NB4 (cell line): ENCODE measurements around the gene ARL14.

ENCODE experiments used
- DNase-seq: peaks from one replicate; pipeline ENCODE4 v3.0.0; 2010; ENCODE audit warnings: low read depth
- H3K4me3 ChIP-seq: one replicate; pipeline ENCODE4 v1.5.1; 2011; ENCODE audit warnings: mild to moderate bottlenecking, low read depth, low read length, moderate library complexity
- CTCF ChIP-seq: IDR thresholded peaks from one replicate; pipeline ENCODE4 v1.5.1; 2012; ENCODE audit warnings: low read depth, low read length
- MAX ChIP-seq: IDR thresholded peaks from 2 replicates; pipeline ENCODE4 v1.6.1; 2011; ENCODE audit warnings: low read depth, low read length
- MYC ChIP-seq: IDR thresholded peaks from 2 replicates; pipeline ENCODE4 v1.6.1; 2011; ENCODE audit warnings: low read depth, low read length
- POLR2A ChIP-seq: IDR thresholded peaks from 2 replicates; pipeline ENCODE4 v1.6.1; 2011; ENCODE audit warnings: mild to moderate bottlenecking; ENCODE audit not compliant: insufficient read length; ENCODE audit errors: extremely low read depth

ARL14 gene

GRCh38 chr3:160638184-160638583, 38.8 kb upstream of the ARL14 start:
- H3K4me3 ChIP-seq = no peak overlapping the region
- TF ChIP-seq MAX (no peak), CTCF (no peak), POLR2A (no peak), MYC (no peak)
- DNase-seq = no peak

DNA sequence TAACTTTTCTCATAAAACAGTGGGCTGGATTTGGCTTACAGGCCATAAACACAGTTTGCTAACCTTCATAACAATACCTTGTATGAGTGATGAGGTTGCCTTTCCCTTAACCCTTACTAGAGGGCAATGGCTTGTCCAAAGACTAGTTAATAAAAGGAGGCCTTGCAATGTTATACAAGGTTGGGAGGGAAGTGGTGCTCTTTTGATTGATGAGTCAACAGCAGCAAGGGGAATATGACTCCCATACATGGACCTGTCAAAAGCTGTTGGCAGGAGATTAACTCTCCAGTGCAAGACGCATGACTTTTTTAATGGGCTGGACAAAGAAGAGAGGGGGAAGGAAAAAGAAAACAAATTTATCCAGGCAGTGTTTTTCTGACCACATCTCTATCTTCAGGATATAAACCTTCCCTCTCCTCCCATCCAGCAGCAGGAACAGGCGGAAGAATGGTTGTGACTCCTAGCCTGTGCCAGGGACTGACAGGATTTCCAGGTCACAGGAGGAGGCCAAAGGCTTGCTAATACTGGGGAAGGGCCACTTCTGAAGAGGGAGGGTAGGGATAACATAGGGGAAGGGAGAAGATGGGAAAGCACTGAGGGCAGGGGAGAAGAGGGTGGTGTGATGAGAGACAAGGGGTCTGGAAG, 35.2 kb upstream of the ARL14 start:
- DNase-seq = no peak
- no peak overlapping the region for H3K4me3 ChIP-seq
- no peak for TF ChIP-seq POLR2A
- no peak for TF ChIP-seq CTCF
- no peak for TF ChIP-seq MAX
- TF ChIP-seq MYC = no peak

DNA sequence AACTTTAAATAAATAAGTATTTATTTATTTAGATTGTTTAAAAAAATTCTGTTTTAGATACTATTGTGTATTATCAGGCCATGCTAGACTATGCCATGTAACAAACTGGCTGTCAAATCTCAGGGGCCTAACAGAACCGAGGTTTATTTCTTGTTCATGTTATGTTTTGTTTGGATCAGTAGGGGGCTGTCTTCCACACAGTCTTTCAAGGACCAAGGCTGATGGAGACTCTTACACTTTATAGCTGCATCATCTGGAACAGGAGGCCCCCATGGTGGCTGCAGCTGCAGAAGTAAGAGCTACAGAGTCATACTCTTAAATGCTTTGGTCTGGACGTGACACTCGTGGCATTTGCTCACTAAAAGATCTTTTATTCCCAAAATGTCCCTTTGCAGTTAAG, 33.0 kb upstream of the ARL14 start:
- TF ChIP-seq CTCF = no peak
- TF ChIP-seq MYC = no peak
- no peak for TF ChIP-seq MAX
- TF ChIP-seq POLR2A = no peak

GRCh38 chr3:160644491-160644890, 32.5 kb upstream of the ARL14 start:
- DNase-seq = no peak
- TF ChIP-seq POLR2A (no peak), CTCF (no peak), MAX (no peak), MYC (no peak)
- no peak overlapping the region for H3K4me3 ChIP-seq

More for the DNA sequence above, 33.0 kb upstream of the ARL14 start:
- H3K4me3 ChIP-seq = no peak overlapping the region
- no peak for DNase-seq

DNA sequence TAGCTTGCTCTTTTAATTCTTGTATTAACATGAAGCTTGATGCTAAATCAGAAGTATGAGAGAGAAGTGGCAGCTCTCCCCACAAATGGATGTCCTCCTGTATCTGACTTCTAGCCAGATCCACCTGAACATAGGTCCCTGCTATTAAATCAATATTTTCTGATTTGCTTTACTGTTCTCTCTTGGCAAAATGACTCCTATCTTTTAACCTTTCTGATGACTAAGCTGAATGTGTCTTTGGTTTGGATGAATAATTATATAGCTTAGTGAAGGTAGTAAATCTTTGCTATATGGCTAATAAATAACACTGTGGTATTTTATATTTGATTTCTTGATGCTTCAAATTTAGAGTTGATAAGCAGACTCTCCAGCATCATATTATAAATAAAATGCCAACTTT, 28.3 kb upstream of the ARL14 start:
- no peak overlapping the region for H3K4me3 ChIP-seq
- DNase-seq = no peak
- TF ChIP-seq MYC (no peak), CTCF (no peak), POLR2A (no peak), MAX (no peak)
